Brain microvascular endothelial cell (primary cell): Measurements from ENCODE around the gene HNRNPD.
"Not testable (repeated sequence)": the region's sequence is repeated elsewhere in the genome, so short reads cannot be mapped to it uniquely, and the experiment has no call there.

Source experiments
- DNase-seq: peaks from one replicate; pipeline ENCODE4 v3.0.0-alpha.2; 2020
- H3K27ac ChIP-seq: fragments of 250-450 bp; sonication (Bioruptor Pico); 2 replicates; pipeline ENCODE4 v1.5.1; 2020; ENCODE audit warnings: mild to moderate bottlenecking, moderate library complexity
- H3K27me3 ChIP-seq: fragments of 250-450 bp; sonication (Bioruptor Pico); replicated peaks from 2 replicates; pipeline ENCODE4 v1.5.1; 2020; ENCODE audit warnings: mild to moderate bottlenecking
- H3K36me3 ChIP-seq: fragments of 250-450 bp; sonication (Bioruptor Pico); replicated peaks from 2 replicates; pipeline ENCODE4 v1.5.1; 2020; ENCODE audit warnings: mild to moderate bottlenecking
- H3K4me3 ChIP-seq: 2 replicates; pipeline ENCODE4 v1.5.1; 2011; ENCODE audit warnings: low read depth, mild to moderate bottlenecking, control low read depth, low read length, moderate library complexity
- in situ Hi-C: cut with HindIII; loops from 2 replicates; pipeline ENCODE4 v1.10.0; 2017; ENCODE audit warnings: low sequenced_read_pairs, low pct_ligation_motif_present
- TF ChIP-seq, protein P1 (sequence below): IDR thresholded peaks from 2 replicates; pipeline ENCODE4 v1.5.1; 2011; ENCODE audit warnings: low read depth, mild to moderate bottlenecking, moderate library complexity, low read length, control low read depth, inconsistent platforms; ENCODE audit errors: missing control alignments

Gene HNRNPD

DNA sequence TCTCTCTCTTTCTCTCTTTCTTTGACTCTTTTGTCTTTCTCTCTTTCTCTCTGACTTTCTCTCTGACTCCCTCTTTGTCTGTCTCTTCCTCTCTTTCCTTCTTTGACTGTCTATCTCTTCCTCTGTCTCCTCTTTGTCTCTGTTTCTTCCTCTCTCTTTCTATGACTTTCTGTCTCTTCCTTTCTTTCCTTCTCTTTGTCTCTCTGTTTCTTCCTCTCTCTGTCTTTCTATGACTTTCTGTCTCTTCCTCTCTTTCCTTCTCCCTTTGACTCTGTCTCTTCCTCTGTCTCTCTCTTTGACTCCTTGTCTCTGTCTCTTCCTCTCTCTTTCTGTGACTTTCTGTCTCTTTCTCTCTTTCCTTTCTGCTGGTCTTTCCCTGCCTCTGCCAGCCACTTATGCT is 38.7 kb downstream of the HNRNPD start:
- Histone ChIP-seq H3K4me3 (no peak overlapping the region), H3K27me3 (no peaks in the 10 kb centered on the region), H3K36me3 (no peaks in the 10 kb centered on the region), H3K27ac (no peak overlapping the region)
- TF ChIP-seq, protein P1, sequence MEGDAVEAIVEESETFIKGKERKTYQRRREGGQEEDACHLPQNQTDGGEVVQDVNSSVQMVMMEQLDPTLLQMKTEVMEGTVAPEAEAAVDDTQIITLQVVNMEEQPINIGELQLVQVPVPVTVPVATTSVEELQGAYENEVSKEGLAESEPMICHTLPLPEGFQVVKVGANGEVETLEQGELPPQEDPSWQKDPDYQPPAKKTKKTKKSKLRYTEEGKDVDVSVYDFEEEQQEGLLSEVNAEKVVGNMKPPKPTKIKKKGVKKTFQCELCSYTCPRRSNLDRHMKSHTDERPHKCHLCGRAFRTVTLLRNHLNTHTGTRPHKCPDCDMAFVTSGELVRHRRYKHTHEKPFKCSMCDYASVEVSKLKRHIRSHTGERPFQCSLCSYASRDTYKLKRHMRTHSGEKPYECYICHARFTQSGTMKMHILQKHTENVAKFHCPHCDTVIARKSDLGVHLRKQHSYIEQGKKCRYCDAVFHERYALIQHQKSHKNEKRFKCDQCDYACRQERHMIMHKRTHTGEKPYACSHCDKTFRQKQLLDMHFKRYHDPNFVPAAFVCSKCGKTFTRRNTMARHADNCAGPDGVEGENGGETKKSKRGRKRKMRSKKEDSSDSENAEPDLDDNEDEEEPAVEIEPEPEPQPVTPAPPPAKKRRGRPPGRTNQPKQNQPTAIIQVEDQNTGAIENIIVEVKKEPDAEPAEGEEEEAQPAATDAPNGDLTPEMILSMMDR = no peak
- in situ Hi-C loops = no loop called here
- DNase-seq = no peak

DNA sequence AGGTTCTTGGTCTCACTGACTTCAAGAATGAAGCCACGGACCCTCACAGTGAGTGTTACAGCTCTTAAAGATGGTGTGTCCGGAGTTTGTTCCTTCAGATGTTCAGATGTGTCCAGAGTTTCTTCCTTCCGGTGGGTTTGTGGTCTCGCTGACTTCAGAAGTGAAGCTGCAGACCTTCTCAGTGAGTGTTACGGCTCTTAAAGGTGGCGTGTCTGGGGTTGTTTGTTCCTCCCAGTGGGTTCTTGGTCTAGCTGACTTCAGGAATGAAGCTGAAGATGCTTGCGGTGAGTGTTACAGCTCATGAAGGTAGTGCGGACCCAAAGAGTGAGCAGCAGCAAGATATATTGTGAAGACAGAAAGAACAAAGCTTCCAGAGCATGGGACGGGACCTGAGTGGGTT is 40.1 kb downstream of the HNRNPD start:
- H3K27ac ChIP-seq, H3K4me3 ChIP-seq, in situ Hi-C loops, DNase-seq, H3K27me3 ChIP-seq, H3K36me3 ChIP-seq: not testable (repeated sequence)

DNA sequence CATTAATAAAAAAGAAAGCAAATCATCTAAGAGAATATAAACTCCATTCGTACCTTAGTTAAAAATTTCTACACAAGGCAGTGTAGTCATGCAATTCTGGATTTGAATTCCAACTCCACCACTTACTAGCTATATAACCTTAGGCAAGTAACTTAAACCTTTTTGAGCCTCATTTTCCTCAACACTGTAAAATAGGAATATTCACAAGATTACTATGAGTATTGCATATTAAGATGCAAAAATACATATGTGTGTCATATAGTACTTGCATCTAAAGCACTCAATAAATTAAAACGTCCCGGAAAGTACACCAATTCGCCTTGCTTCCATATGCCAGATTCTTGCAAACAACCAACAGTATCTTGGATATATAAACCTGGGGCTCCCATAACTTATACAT is 42.0 kb downstream of the HNRNPD start:
- TF ChIP-seq, protein P1 = no peak
- no peaks in the 10 kb centered on the region for H3K36me3 ChIP-seq
- in situ Hi-C loops = no loop called here
- DNase-seq = no peak
- no peaks in the 10 kb centered on the region for H3K27me3 ChIP-seq
- no peak overlapping the region for H3K4me3 ChIP-seq
- no peak overlapping the region for H3K27ac ChIP-seq

DNA sequence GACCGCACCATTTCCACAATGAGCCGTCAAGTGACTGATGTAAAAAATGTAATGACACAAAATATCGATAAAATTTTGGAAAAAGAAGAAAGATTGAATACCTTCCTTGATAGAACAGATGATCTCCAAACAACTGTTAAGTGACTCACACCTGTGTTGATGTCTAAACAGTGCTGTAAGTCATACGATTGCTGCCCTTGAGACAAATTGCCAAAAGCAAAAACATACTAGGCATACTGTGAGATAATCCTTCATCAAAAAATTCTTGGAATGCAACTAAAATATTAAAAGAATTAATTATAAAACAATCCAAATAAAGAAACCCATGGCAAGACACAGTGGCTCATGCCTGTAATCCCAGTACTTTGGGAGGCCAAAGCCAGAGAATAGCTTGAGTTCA is 53.4 kb downstream of the HNRNPD start:
- no peak overlapping the region for H3K4me3 ChIP-seq
- DNase-seq = no peak
- TF ChIP-seq, protein P1 = no peak
- in situ Hi-C loops = no loop called here
- H3K27me3 ChIP-seq = no peaks in the 10 kb centered on the region
- no peak overlapping the region for H3K27ac ChIP-seq
- no peaks in the 10 kb centered on the region for H3K36me3 ChIP-seq

DNA sequence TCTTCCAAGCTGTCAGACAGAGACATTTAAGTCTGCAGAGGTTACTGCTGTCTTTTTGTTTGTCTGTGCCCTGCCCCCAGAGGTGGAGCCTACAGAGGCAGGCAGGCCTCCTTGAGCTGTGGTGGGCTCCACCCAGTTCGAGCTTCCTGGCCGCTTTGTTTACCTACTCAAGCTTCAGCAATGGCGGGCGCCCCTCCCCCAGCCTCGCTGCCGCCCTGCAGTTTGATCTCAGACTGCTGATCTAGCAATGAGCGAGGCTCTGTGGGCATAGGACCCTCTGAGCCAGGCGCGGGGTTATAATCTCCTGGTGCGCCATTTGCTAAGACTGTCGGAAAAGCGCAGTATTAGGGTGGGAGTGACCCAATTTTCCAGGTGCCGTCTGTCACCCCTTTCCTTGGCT is 70.7 kb downstream of the HNRNPD start:
- H3K4me3 ChIP-seq, H3K27me3 ChIP-seq, H3K36me3 ChIP-seq, DNase-seq, H3K27ac ChIP-seq, in situ Hi-C loops: not testable (repeated sequence)
